MM.1S (cell line): Measurements from ENCODE around the gene NFILZ.

Experiments used
- CTCF ChIP-seq: fragments of 300-600 bp; sonication (generic); IDR thresholded peaks from 2 replicates; pipeline ENCODE4 v1.5.1; 2016; ENCODE audit warnings: antibody characterized with exemption, low read length, mixed read lengths
- EZH2 ChIP-seq: fragments of 300-600 bp; sonication (generic); optimal IDR thresholded peaks from 2 replicates; pipeline ENCODE3; 2017; ENCODE audit warnings: low read depth, mild to moderate bottlenecking, antibody characterized with exemption, low read length, mixed read lengths
- EZH2phosphoT487 ChIP-seq: fragments of 300-600 bp; sonication (generic); IDR thresholded peaks from 2 replicates; pipeline ENCODE4 v1.6.1; 2018; ENCODE audit warnings: antibody characterized with exemption, low read length

- TF ChIP-seq EZH2: no peak
- TF ChIP-seq CTCF: no peak
- TF ChIP-seq EZH2phosphoT487: no peak
Measured at GRCh38 chr19:8605514-8605913, 24.9 kb upstream of the NFILZ start.
